ENCODE measurements around the gene BDKRB2. TPM values are rescaled to one million over a fixed set of nuclear protein-coding genes. Genes with fewer than 3 reads are reported as not detected.

The BDKRB2 gene
- total RNA-seq: 51.5 and 105 TPM in 2 replicates

GRCh38 chr14:96204151-96205058, at the start of gene BDKRB2:
BDKRB2 (plus strand) TSS chr14:96204839; CDS start chr14:96237108, 32,269 bp downstream.
- DNase-seq (ENCODE audit: low read depth): peak; percentile 90
- no peak for TF ChIP-seq CTCF (IDR thresholded peaks at IDR 0.05; ENCODE audit: insufficient read depth, low read depth, low read length)
- peak within 1 kb of the TSS; percentile 68 for H3K4me3 ChIP-seq (ENCODE audit: low read depth, low read length)

GRCh38 chr14:96154900-96155299, 49.7 kb upstream of the BDKRB2 start:
- H3K4me3 ChIP-seq (ENCODE audit: low read depth, low read length): no peak overlapping the region
- TF ChIP-seq CTCF (IDR thresholded peaks at IDR 0.05; ENCODE audit: insufficient read depth, low read depth, low read length): no peak
- DNase-seq (ENCODE audit: low read depth): no peak

GRCh38 chr14:96156804-96157760, 47.6 kb upstream of the BDKRB2 start:
- H3K4me3 ChIP-seq (ENCODE audit: low read depth, low read length): no peak overlapping the region
- no peak for DNase-seq (ENCODE audit: low read depth)
- no peak for TF ChIP-seq CTCF (IDR thresholded peaks at IDR 0.05; ENCODE audit: insufficient read depth, low read depth, low read length)

DNA sequence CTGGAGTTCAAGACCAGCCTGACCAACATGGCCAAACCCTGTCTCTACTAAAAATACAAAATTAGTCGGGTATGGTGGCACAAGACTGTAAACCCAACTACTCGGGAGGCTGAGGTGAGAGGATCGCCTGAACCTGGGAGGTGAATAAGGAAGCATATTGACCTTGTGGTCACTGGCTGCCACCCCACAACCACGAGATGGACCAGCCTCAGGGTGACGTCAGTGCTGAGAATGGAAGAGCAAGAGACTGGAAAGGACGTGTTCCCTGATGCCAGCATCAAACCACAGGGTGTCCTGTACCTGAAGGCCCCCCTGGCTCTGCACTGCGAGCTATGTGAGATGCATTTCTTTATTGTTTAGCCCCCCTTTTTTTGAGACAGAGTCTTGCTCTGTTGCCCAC, 45.9 kb upstream of the BDKRB2 start:
- TF ChIP-seq CTCF (IDR thresholded peaks at IDR 0.05; ENCODE audit: insufficient read depth, low read depth, low read length): no peak
- DNase-seq (ENCODE audit: low read depth): no peak
- no peak overlapping the region for H3K4me3 ChIP-seq (ENCODE audit: low read depth, low read length)

GRCh38 chr14:96160076-96160912, 44.3 kb upstream of the BDKRB2 start:
- no peak for TF ChIP-seq CTCF (IDR thresholded peaks at IDR 0.05; ENCODE audit: insufficient read depth, low read depth, low read length)
- no peak overlapping the region for H3K4me3 ChIP-seq (ENCODE audit: low read depth, low read length)
- peak; percentile 56 for DNase-seq (ENCODE audit: low read depth)

GRCh38 chr14:96160913-96161310, 43.7 kb upstream of the BDKRB2 start:
- DNase-seq (ENCODE audit: low read depth): no peak
- TF ChIP-seq CTCF (IDR thresholded peaks at IDR 0.05; ENCODE audit: insufficient read depth, low read depth, low read length): no peak

More at GRCh38 chr14:96160913-96161310, 43.7 kb upstream of the BDKRB2 start:
- H3K4me3 ChIP-seq (ENCODE audit: low read depth, low read length): no peak overlapping the region
